ENCODE measurements around the gene CSHL1.

DNA sequence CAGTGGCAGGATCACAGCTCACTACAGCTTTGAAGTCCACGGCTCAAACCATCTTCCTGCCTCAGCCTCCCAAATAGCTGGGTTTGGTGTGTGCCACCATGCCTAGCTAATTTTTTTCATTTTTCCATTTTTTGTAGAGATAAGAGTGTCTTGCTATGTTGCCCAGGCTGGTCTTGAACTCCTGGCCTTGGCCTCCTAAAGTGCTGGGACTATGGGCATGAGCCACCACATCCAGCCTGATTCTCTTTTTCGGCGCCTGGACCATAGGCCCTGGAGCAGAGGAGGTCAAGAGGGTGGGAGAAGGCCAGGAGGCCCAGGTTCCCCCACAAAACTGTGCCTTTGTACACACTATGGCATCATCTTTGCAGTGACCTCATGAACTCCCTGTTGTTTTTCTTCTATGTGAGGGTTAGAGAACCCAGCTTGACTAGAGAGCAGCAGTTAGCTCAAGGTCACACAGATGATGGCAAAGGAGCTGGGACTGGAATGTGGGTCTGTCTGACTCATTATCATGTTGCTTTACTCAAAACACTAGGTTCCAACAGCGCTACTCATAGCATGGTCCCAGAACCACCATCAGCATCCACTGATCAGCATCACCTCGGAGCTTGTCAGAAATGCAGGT lies 45.4 kb upstream of the CSHL1 start:
- TF ChIP-seq, protein P1, sequence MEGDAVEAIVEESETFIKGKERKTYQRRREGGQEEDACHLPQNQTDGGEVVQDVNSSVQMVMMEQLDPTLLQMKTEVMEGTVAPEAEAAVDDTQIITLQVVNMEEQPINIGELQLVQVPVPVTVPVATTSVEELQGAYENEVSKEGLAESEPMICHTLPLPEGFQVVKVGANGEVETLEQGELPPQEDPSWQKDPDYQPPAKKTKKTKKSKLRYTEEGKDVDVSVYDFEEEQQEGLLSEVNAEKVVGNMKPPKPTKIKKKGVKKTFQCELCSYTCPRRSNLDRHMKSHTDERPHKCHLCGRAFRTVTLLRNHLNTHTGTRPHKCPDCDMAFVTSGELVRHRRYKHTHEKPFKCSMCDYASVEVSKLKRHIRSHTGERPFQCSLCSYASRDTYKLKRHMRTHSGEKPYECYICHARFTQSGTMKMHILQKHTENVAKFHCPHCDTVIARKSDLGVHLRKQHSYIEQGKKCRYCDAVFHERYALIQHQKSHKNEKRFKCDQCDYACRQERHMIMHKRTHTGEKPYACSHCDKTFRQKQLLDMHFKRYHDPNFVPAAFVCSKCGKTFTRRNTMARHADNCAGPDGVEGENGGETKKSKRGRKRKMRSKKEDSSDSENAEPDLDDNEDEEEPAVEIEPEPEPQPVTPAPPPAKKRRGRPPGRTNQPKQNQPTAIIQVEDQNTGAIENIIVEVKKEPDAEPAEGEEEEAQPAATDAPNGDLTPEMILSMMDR (IDR thresholded peaks at IDR 0.05) = no peak
- TF ChIP-seq POLR2A (IDR thresholded peaks at IDR 0.05) (no peak), POLR2AphosphoS5 (IDR thresholded peaks at IDR 0.05) (no peak), EP300 (IDR thresholded peaks at IDR 0.05) (no peak)

All from upper lobe of left lung (tissue), 4 donors.